Measurements from ENCODE around the gene CLPTM1. TPM values are rescaled to one million over a fixed set of nuclear protein-coding genes. Genes with fewer than 3 reads are reported as not detected.

Gene CLPTM1
- total and polyA plus RNA-seq, 2 of the 8 experiments (the other 6 are each of a cell fraction or from before 2014, with no cell fraction given): 84.8 to 108 TPM

GRCh38 chr19:44984005-44984404 is 28.8 kb downstream of the CLPTM1 start:
- H3K23ac ChIP-seq (ENCODE audit: insufficient read length): no peak overlapping the region
- H4K91ac ChIP-seq (replicated peaks; ENCODE audit: insufficient read length, low read length): no peak overlapping the region
- H3K79me2 ChIP-seq (ENCODE audit: control insufficient read depth in 1 of 2, insufficient read depth in 2 of 2, low read length in 2 of 2): no peaks in the 10 kb centered on the region
- ChIA-PET POLR2A (ENCODE audit: partially characterized antibody) (interaction anchor here (1.6 kb wide), 1 partner anchor 85 kb away, joined by 4 read pairs; no protein-coding TSS in a partner anchor), CTCF (ENCODE audit: partially characterized antibody) (interaction anchor here (1.4 to 1.8 kb wide), 2 partner anchors 10 to 260 kb away, joined by 5 read pairs; no protein-coding TSS in a partner anchor)
- FAIRE-seq (no peak), DNase-seq (ENCODE audit: low read depth in 1 of 2, low spot score in 2 of 2) (no peak)
- H2BK120ac ChIP-seq (replicated peaks; ENCODE audit: low read depth, low read length): no peak overlapping the region
- no peak overlapping the region for H2BK20ac ChIP-seq (ENCODE audit: low read length)
- H3K4me2 ChIP-seq (ENCODE audit: insufficient read depth in 1 of 2, low read depth in 2 of 2, low read length in 2 of 2): no peak overlapping the region
- H4K20me1 ChIP-seq (replicated peaks in 1 of 2; ENCODE audit: control insufficient read depth in 1 of 2, insufficient read depth in 2 of 2, low read length in 2 of 2): peaks cover 2 to 12% of the 10 kb centered on the region in 2 experiments
- H3K4me3 ChIP-seq (ENCODE audit: extremely low read depth in 1 of 4, insufficient read depth in 2 of 4, low read depth in 3 of 4, low read length in 4 of 4): no peak overlapping the region
- H3K27ac ChIP-seq (ENCODE audit: low read depth, low read length): no peak overlapping the region
- no peaks in the 10 kb centered on the region for H3K27me3 ChIP-seq (replicated peaks in 1 of 4; ENCODE audit: control insufficient read depth in 3 of 4, extremely low read depth in 1 of 4, insufficient read depth in 3 of 4, low read length in 3 of 4)
- H3K14ac ChIP-seq (ENCODE audit: insufficient read length): no peak overlapping the region
- H2AK5ac ChIP-seq (ENCODE audit: low read depth, low read length): no peak overlapping the region
- 90% methylated on average over 9 of the region's 9 CpGs; no CpG with 5 or more reads in 1 of the 2 experiments for WGBS, 2 experiments (ENCODE audit: extremely low coverage in 1 of 2, insufficient coverage in 1 of 2, insufficient read length in 1 of 2, insufficient replicate concordance in 2 of 2, low coverage in 1 of 2, low lambda C conversion rate in 2 of 2, missing lambda C conversion rate in 1 of 2)
- peaks cover 8 to 23% (median 11%) of the 10 kb centered on the region in 4 experiments; a peak in 7 of 8 replicates for H3K36me3 ChIP-seq (ENCODE audit: control insufficient read depth in 2 of 4, insufficient read depth in 4 of 4, low read length in 3 of 4)
- no peak overlapping the region for H2BK5ac ChIP-seq (ENCODE audit: low read depth, low read length)
- H3K23me2 ChIP-seq (ENCODE audit: low read depth, low read length): no peaks in the 10 kb centered on the region
- no peak overlapping the region for H4K5ac ChIP-seq (ENCODE audit: insufficient read length, low read depth, low read length)
- H4K8ac ChIP-seq (ENCODE audit: extremely low read depth, insufficient read depth, low read length): no peak overlapping the region
- H2AFZ ChIP-seq (ENCODE audit: low read length): no peak overlapping the region
- no peaks in the 10 kb centered on the region for H3K9me3 ChIP-seq (ENCODE audit: insufficient read depth in 2 of 2, low read depth in 1 of 2, low read length in 1 of 2)
- no peak overlapping the region for H3K18ac ChIP-seq (ENCODE audit: extremely low read depth, low read length)
- no peak overlapping the region for H3K9ac ChIP-seq (replicated peaks in 1 of 4; ENCODE audit: extremely low read depth in 1 of 4, low read depth in 3 of 4, low read length in 3 of 4)
- no peaks in the 10 kb centered on the region for H3K4me1 ChIP-seq (replicated peaks in 1 of 4; ENCODE audit: control insufficient read depth in 3 of 4, insufficient read depth in 4 of 4, low read length in 3 of 4)
- H2BK12ac ChIP-seq (ENCODE audit: low read depth, low read length): no peak overlapping the region
- no peak overlapping the region for H3K56ac ChIP-seq (replicated peaks; ENCODE audit: insufficient read length, low read depth, low read length)
- no peaks in the 10 kb centered on the region for H3K79me1 ChIP-seq (ENCODE audit: low read depth, low read length)
- no peak overlapping the region for H3K4ac ChIP-seq (replicated peaks; ENCODE audit: insufficient read length, low read depth, low read length)
- H2BK15ac ChIP-seq (ENCODE audit: low read length): no peak overlapping the region
- TF ChIP-seq TAF7 (optimal IDR thresholded peaks at IDR 0.05; ENCODE audit: borderline replicate concordance, low read depth, low read length): no peak
- no peak for TF ChIP-seq ASH2L (IDR thresholded peaks at IDR 0.05; ENCODE audit: low read length)
- no peak for TF ChIP-seq TCF12 (IDR thresholded peaks at IDR 0.05; ENCODE audit: low read depth, low read length)
- TF ChIP-seq CEBPB (IDR thresholded peaks at IDR 0.05; ENCODE audit: low read depth, low read length): no peak
- TF ChIP-seq GTF2F1 (IDR thresholded peaks at IDR 0.05; ENCODE audit: borderline replicate concordance, low read depth, low read length): no peak
- TF ChIP-seq CBX5 (IDR thresholded peaks at IDR 0.05; ENCODE audit: low read depth, low read length): no peak
- TF ChIP-seq, protein P1, sequence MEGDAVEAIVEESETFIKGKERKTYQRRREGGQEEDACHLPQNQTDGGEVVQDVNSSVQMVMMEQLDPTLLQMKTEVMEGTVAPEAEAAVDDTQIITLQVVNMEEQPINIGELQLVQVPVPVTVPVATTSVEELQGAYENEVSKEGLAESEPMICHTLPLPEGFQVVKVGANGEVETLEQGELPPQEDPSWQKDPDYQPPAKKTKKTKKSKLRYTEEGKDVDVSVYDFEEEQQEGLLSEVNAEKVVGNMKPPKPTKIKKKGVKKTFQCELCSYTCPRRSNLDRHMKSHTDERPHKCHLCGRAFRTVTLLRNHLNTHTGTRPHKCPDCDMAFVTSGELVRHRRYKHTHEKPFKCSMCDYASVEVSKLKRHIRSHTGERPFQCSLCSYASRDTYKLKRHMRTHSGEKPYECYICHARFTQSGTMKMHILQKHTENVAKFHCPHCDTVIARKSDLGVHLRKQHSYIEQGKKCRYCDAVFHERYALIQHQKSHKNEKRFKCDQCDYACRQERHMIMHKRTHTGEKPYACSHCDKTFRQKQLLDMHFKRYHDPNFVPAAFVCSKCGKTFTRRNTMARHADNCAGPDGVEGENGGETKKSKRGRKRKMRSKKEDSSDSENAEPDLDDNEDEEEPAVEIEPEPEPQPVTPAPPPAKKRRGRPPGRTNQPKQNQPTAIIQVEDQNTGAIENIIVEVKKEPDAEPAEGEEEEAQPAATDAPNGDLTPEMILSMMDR (IDR thresholded peaks at IDR 0.05; ENCODE audit: control extremely low read depth in 1 of 3, insufficient read depth in 1 of 3, low read depth in 1 of 3, low read length in 3 of 3): no peak
- no peak for TF ChIP-seq RBBP5 (IDR thresholded peaks at IDR 0.05; ENCODE audit: borderline replicate concordance, low read depth, low read length)
- TF ChIP-seq MAFK (IDR thresholded peaks at IDR 0.05; ENCODE audit: low read depth, low read length): no peak
- TF ChIP-seq KDM1A (IDR thresholded peaks at IDR 0.05; ENCODE audit: borderline replicate concordance, low read length): no peak
- TF ChIP-seq FOSL1 (IDR thresholded peaks at IDR 0.05; ENCODE audit: insufficient read depth, low read depth, low read length): no peak
- TF ChIP-seq CTBP2 (IDR thresholded peaks at IDR 0.05; ENCODE audit: borderline replicate concordance, insufficient read depth, insufficient read length, low read length): no peak
